CD8-positive, alpha-beta memory T cell (primary cell): ENCODE measurements around the gene SEC63. TPM values are rescaled to one million over a fixed set of nuclear protein-coding genes. Genes with fewer than 3 reads are reported as not detected.
"Not testable (repeated sequence)": the region's sequence is repeated elsewhere in the genome, so short reads cannot be mapped to it uniquely, and the experiment has no call there.

Experiments used
- CTCF ChIA-PET: fragments of 350-600 bp; sonication (Branson Sonifier 250); formaldehyde crosslinking; loops from one replicate; lab custom pipeline; 2021; ENCODE audit warnings: antibody characterized with exemption; lab: Charles Lee
- POLR2A ChIA-PET: fragments of 350-600 bp; sonication (Branson Sonifier 250); formaldehyde crosslinking; loops from one replicate; lab custom pipeline; 2021; ENCODE audit warnings: antibody characterized with exemption; lab: Charles Lee
- DNase-seq, 5 donors: peaks; one replicate each; pipeline versions ENCODE4 v3.0.0 to v3.0.0-alpha.2; 2020 to 2022; ENCODE audit warnings: mixed read lengths in 1 of 5
- H3K27ac ChIP-seq: one replicate; pipeline ENCODE4 v1.7.0; 2013; ENCODE audit warnings: low read depth, mild to moderate bottlenecking, low read length, moderate library complexity
- H3K27me3 ChIP-seq: 2 replicates; pipeline ENCODE4 v1.7.0; 2013; ENCODE audit warnings: low read length, mild to moderate bottlenecking; ENCODE audit not compliant: insufficient read depth, poor library complexity, severe bottlenecking
- H3K36me3 ChIP-seq: 2 replicates; pipeline ENCODE4 v1.7.0; 2013; ENCODE audit warnings: mild to moderate bottlenecking, low read length, moderate library complexity; ENCODE audit not compliant: insufficient read depth
- H3K4me1 ChIP-seq: 2 replicates; pipeline ENCODE4 v1.7.0; 2013; ENCODE audit warnings: mild to moderate bottlenecking, low read length, moderate library complexity; ENCODE audit not compliant: insufficient read depth
- H3K4me3 ChIP-seq: 2 replicates; pipeline ENCODE4 v1.7.0; 2013; ENCODE audit warnings: mild to moderate bottlenecking, low read length
- H3K9me3 ChIP-seq: 2 replicates; pipeline ENCODE4 v1.7.0; 2013; ENCODE audit warnings: mild to moderate bottlenecking, low read length
- H3K27ac Mint-ChIP-seq, 8 donors: one replicate each; pipeline ENCODE4 v1.8.0; 2020 to 2021; ENCODE audit warnings: mixed read lengths in 8 of 8, mild to moderate bottlenecking in 6 of 8, inconsistent platforms in 3 of 8, moderate library complexity in 3 of 8
- H3K27me3 Mint-ChIP-seq, 2 donors: one replicate each; pipeline ENCODE4 v1.8.0; 2020 to 2021; ENCODE audit warnings: mixed read lengths in 2 of 2, mild to moderate bottlenecking in 1 of 2, moderate library complexity in 1 of 2
- H3K36me3 Mint-ChIP-seq, 3 donors: one replicate each; pipeline ENCODE4 v1.8.0; 2020 to 2021; ENCODE audit warnings: mixed read lengths in 3 of 3, inconsistent platforms in 1 of 3, mild to moderate bottlenecking in 1 of 3
- H3K4me1 Mint-ChIP-seq, 3 donors: one replicate each; pipeline ENCODE4 v1.8.0; 2020 to 2021; ENCODE audit warnings: mixed read lengths in 3 of 3, inconsistent platforms in 1 of 3, mild to moderate bottlenecking in 1 of 3
- H3K4me3 Mint-ChIP-seq, 7 donors: one replicate each; pipeline ENCODE4 v1.8.0; 2020 to 2021; ENCODE audit warnings: mixed read lengths in 7 of 7, mild to moderate bottlenecking in 6 of 7, moderate library complexity in 4 of 7, inconsistent platforms in 2 of 7
- H3K9me3 Mint-ChIP-seq, 5 donors: one replicate each; pipeline ENCODE4 v1.8.0; 2020 to 2022; ENCODE audit warnings: mixed read lengths in 5 of 5, mild to moderate bottlenecking in 3 of 5, moderate library complexity in 2 of 5, inconsistent platforms in 1 of 5
- polyA plus RNA-seq: library from polyadenylated mRNA; unstranded; fragments of 300-500 nt; fragmentation: Illumina TruSeq; gene quantifications from one replicate; pipeline ENCODE4 v1.2.3, GENCODE V29; 2021
- total RNA-seq, 2 experiments: library from RNA; stranded (reverse); gene quantifications; one replicate each; pipeline ENCODE4 v1.2.3, GENCODE V29; 2021

Gene SEC63
- total and polyA plus RNA-seq, 3 experiments from 2014 or later: 36.4 to 85.1 (median 75.0) TPM

DNA sequence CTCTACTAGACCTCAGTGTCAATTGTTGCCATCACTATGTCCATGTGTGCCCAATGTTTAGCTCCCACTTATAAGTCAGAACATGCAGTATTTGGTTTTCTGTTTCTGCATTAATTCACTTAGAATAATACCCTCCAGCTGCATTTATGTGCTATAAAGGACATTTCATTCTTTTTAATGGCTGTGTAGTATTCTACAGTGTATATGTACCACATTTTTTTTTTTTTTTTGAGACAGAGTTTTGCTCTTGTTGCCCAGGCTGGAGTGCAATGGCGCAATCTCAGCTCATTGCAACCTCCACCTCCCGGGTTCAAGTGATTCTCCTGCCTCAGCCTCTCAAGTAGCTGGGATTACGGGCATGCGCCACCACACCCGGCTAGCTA, 21.1 kb downstream of the SEC63 start:
- H3K4me3 Mint-ChIP-seq, DNase-seq, POLR2A ChIA-PET, CTCF ChIA-PET, H3K27me3 Mint-ChIP-seq, H3K4me1 ChIP-seq, H3K27me3 ChIP-seq, H3K27ac ChIP-seq, H3K4me3 ChIP-seq, H3K36me3 ChIP-seq, H3K9me3 Mint-ChIP-seq, H3K9me3 ChIP-seq: not testable (repeated sequence)
- Mint-ChIP-seq H3K4me1 (peaks cover 29 to 52% (median 44%) of the 10 kb centered on the region in 3 donors), H3K27ac (peak overlapping the region in 1 of 8 donors; percentile 17), H3K36me3 (peaks cover 10 to 35% (median 13%) of the 10 kb centered on the region in 3 donors)

- Mint-ChIP-seq H3K4me1 (peaks cover 30 to 50% (median 41%) of the 10 kb centered on the region in 3 donors), H3K27ac (peak overlapping the region in 2 of 8 donors; percentile 17 to 57), H3K9me3 (no peaks in the 10 kb centered on the region), H3K4me3 (no peak overlapping the region), H3K27me3 (no peaks in the 10 kb centered on the region), H3K36me3 (peaks cover 14 to 37% (median 16%) of the 10 kb centered on the region in 3 donors)
- DNase-seq: no peak
- H3K4me1 ChIP-seq: no peaks in the 10 kb centered on the region
- CTCF ChIA-PET: no interaction called here
- H3K27me3 ChIP-seq: no peaks in the 10 kb centered on the region
- POLR2A ChIA-PET: no interaction called here
- H3K9me3 ChIP-seq: no peaks in the 10 kb centered on the region
- H3K27ac ChIP-seq: no peak overlapping the region
- H3K4me3 ChIP-seq: no peak overlapping the region
- H3K36me3 ChIP-seq: no peaks in the 10 kb centered on the region
These were observed 21.7 kb downstream of the SEC63 start for GRCh38 chr6:107936162-107936909.

GRCh38 chr6:107934229-107934628, 23.8 kb downstream of the SEC63 start:
- H3K9me3 ChIP-seq, H3K9me3 Mint-ChIP-seq, H3K4me3 ChIP-seq, DNase-seq, CTCF ChIA-PET, H3K4me1 ChIP-seq, H3K27ac ChIP-seq, H3K4me3 Mint-ChIP-seq, H3K36me3 ChIP-seq, H3K27me3 Mint-ChIP-seq, H3K27ac Mint-ChIP-seq, POLR2A ChIA-PET, H3K27me3 ChIP-seq: not testable (repeated sequence)
- Mint-ChIP-seq H3K4me1 (peaks cover 20 to 38% (median 30%) of the 10 kb centered on the region in 3 donors), H3K36me3 (peaks cover 13 to 28% (median 14%) of the 10 kb centered on the region in 3 donors)

DNA sequence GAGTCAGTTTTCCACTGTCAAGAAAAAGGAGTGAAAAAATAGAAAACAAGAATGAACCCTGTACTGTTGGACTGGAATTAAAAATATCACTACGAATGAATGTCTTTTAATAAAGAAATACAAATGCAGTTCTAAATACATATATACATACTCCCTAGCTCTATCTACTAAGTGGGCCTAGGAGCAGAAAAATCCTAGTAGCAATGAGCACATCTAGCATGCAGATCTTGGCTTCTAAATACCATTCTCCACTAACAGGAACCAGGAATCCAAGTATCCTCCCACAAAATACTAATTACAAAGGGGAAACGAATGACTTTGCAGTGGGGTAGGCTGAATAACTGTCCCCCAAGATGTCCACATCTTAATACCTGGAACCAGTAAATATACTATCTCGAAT, 25.4 kb downstream of the SEC63 start:
- peaks cover 25 to 40% (median 36%) of the 10 kb centered on the region in 3 donors for H3K4me1 Mint-ChIP-seq
- ChIA-PET POLR2A (no interaction called here), CTCF (no interaction called here)
- no peak overlapping the region for H3K27ac ChIP-seq
- H3K36me3 Mint-ChIP-seq: peaks cover 14 to 34% (median 18%) of the 10 kb centered on the region in 3 donors
- no peak overlapping the region for H3K4me3 ChIP-seq
- no peaks in the 10 kb centered on the region for H3K4me1 ChIP-seq
- no peaks in the 10 kb centered on the region for H3K36me3 ChIP-seq
- peak overlapping the region in 1 of 8 donors; percentile 6 for H3K27ac Mint-ChIP-seq
- DNase-seq: no peak
- H3K9me3 ChIP-seq: no peaks in the 10 kb centered on the region
- H3K4me3 Mint-ChIP-seq: no peak overlapping the region
- H3K27me3 ChIP-seq: no peaks in the 10 kb centered on the region
- H3K9me3 Mint-ChIP-seq: no peaks in the 10 kb centered on the region
- H3K27me3 Mint-ChIP-seq: no peaks in the 10 kb centered on the region

- H3K27ac ChIP-seq: no peak overlapping the region
- Mint-ChIP-seq H3K4me3 (no peak overlapping the region), H3K36me3 (peaks cover 14 to 36% (median 18%) of the 10 kb centered on the region in 3 donors), H3K27me3 (no peaks in the 10 kb centered on the region), H3K4me1 (peaks cover 25 to 37% (median 36%) of the 10 kb centered on the region in 3 donors), H3K9me3 (no peaks in the 10 kb centered on the region), H3K27ac (peak overlapping the region in 3 of 8 donors; percentile 17 to 66 (median 43))
- no peaks in the 10 kb centered on the region for H3K4me1 ChIP-seq
- H3K36me3 ChIP-seq: no peaks in the 10 kb centered on the region
- no peaks in the 10 kb centered on the region for H3K9me3 ChIP-seq
- H3K27me3 ChIP-seq: no peaks in the 10 kb centered on the region
- no peak for DNase-seq
- ChIA-PET POLR2A (no interaction called here), CTCF (no interaction called here)
- no peak overlapping the region for H3K4me3 ChIP-seq
These were observed 26.1 kb downstream of the SEC63 start for GRCh38 chr6:107931894-107932293.

GRCh38 chr6:107928984-107929383, 29.0 kb downstream of the SEC63 start:
- H3K36me3 Mint-ChIP-seq: peaks cover 14 to 46% (median 17%) of the 10 kb centered on the region in 3 donors
- H3K9me3 Mint-ChIP-seq: no peaks in the 10 kb centered on the region
- H3K27me3 Mint-ChIP-seq: no peaks in the 10 kb centered on the region
- peaks cover 23 to 37% (median 36%) of the 10 kb centered on the region in 3 donors for H3K4me1 Mint-ChIP-seq
- no peaks in the 10 kb centered on the region for H3K36me3 ChIP-seq
- no peaks in the 10 kb centered on the region for H3K9me3 ChIP-seq
- no peak overlapping the region for H3K27ac Mint-ChIP-seq
- ChIA-PET CTCF (no interaction called here), POLR2A (no interaction called here)
- no peaks in the 10 kb centered on the region for H3K27me3 ChIP-seq
- H3K27ac ChIP-seq: no peak overlapping the region
- no peaks in the 10 kb centered on the region for H3K4me1 ChIP-seq
- no peak for DNase-seq
- H3K4me3 Mint-ChIP-seq: no peak overlapping the region
- H3K4me3 ChIP-seq: no peak overlapping the region

GRCh38 chr6:107926697-107927544, 31.1 kb downstream of the SEC63 start:
- H3K4me3 ChIP-seq, H3K27me3 ChIP-seq, H3K27ac ChIP-seq, H3K9me3 Mint-ChIP-seq, CTCF ChIA-PET, POLR2A ChIA-PET, H3K27me3 Mint-ChIP-seq, H3K4me1 ChIP-seq, H3K9me3 ChIP-seq, H3K36me3 ChIP-seq, DNase-seq, H3K4me3 Mint-ChIP-seq: not testable (repeated sequence)
- peaks cover 3 to 47% (median 13%) of the 10 kb centered on the region in 3 donors for H3K36me3 Mint-ChIP-seq
- H3K27ac Mint-ChIP-seq: peak overlapping the region in 2 of 8 donors; percentile 33 to 38
- H3K4me1 Mint-ChIP-seq: peaks cover 11 to 20% (median 20%) of the 10 kb centered on the region in 3 donors
